ENCODE measurements around the gene ST6GALNAC6. TPM values are rescaled to one million over a fixed set of nuclear protein-coding genes. Genes with fewer than 3 reads are reported as not detected.

The ST6GALNAC6 gene
- polyA plus RNA-seq, 1 donor from 2014 or later: 44.2 TPM

GRCh38 chr9:127946728-127947127 lies 47.3 kb upstream of the ST6GALNAC6 start:
- Histone ChIP-seq H3K9me2 (ENCODE audit: insufficient read depth, low read length) (no peaks in the 10 kb centered on the region), H3K27me3 (ENCODE audit: insufficient read depth, low read depth, low read length) (no peaks in the 10 kb centered on the region), H3K36me3 (ENCODE audit: insufficient read depth, low read length) (no peaks in the 10 kb centered on the region), H2AFZ (ENCODE audit: low read depth, low read length) (no peak overlapping the region), H3F3A (ENCODE audit: insufficient read depth, low read length, poor library complexity, severe bottlenecking) (no peaks in the 10 kb centered on the region), H3K79me2 (replicated peaks; ENCODE audit: insufficient read depth, low read length) (no peaks in the 10 kb centered on the region), H3K4me3 (ENCODE audit: low read length) (no peak overlapping the region), H3K4me2 (ENCODE audit: low read length) (no peak overlapping the region), H3K27ac (ENCODE audit: low read length) (no peak overlapping the region), H4K20me1 (ENCODE audit: insufficient read depth) (no peaks in the 10 kb centered on the region), H3K9me3 (ENCODE audit: low read length) (no peaks in the 10 kb centered on the region), H3K9ac (ENCODE audit: low read length) (no peak overlapping the region)
- no peak for TF ChIP-seq SMC3 (conservative IDR thresholded peaks at IDR 0.05; ENCODE audit: poor library complexity)
- TF ChIP-seq, protein P1, sequence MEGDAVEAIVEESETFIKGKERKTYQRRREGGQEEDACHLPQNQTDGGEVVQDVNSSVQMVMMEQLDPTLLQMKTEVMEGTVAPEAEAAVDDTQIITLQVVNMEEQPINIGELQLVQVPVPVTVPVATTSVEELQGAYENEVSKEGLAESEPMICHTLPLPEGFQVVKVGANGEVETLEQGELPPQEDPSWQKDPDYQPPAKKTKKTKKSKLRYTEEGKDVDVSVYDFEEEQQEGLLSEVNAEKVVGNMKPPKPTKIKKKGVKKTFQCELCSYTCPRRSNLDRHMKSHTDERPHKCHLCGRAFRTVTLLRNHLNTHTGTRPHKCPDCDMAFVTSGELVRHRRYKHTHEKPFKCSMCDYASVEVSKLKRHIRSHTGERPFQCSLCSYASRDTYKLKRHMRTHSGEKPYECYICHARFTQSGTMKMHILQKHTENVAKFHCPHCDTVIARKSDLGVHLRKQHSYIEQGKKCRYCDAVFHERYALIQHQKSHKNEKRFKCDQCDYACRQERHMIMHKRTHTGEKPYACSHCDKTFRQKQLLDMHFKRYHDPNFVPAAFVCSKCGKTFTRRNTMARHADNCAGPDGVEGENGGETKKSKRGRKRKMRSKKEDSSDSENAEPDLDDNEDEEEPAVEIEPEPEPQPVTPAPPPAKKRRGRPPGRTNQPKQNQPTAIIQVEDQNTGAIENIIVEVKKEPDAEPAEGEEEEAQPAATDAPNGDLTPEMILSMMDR (IDR thresholded peaks at IDR 0.05; ENCODE audit: poor library complexity, severe bottlenecking): no peak
- TF ChIP-seq RAD21 (conservative IDR thresholded peaks at IDR 0.05): no peak
- no peak for TF ChIP-seq REST (IDR thresholded peaks at IDR 0.05; ENCODE audit: borderline replicate concordance)
- no peak for TF ChIP-seq EP300 (conservative IDR thresholded peaks at IDR 0.05; ENCODE audit: poor library complexity, severe bottlenecking)
- no peak for TF ChIP-seq TAF1 (IDR thresholded peaks at IDR 0.05; ENCODE audit: low read depth)
- TF ChIP-seq EZH2 (IDR thresholded peaks at IDR 0.05; ENCODE audit: borderline replicate concordance, insufficient read depth, low read length, poor library complexity, severe bottlenecking): no peak
- TF ChIP-seq MXI1 (conservative IDR thresholded peaks at IDR 0.05; ENCODE audit: poor library complexity, severe bottlenecking): no peak
- no peak for TF ChIP-seq POLR2AphosphoS5 (IDR thresholded peaks at IDR 0.05)

- Histone ChIP-seq H4K20me1 (ENCODE audit: insufficient read depth) (no peaks in the 10 kb centered on the region), H3K27ac (ENCODE audit: low read length) (no peak overlapping the region), H3K9me3 (ENCODE audit: low read length) (no peaks in the 10 kb centered on the region), H3K27me3 (ENCODE audit: insufficient read depth, low read depth, low read length) (no peaks in the 10 kb centered on the region), H3K9me2 (ENCODE audit: insufficient read depth, low read length) (no peaks in the 10 kb centered on the region), H3K36me3 (ENCODE audit: insufficient read depth, low read length) (no peaks in the 10 kb centered on the region), H3K4me3 (ENCODE audit: low read length) (no peak overlapping the region), H3F3A (ENCODE audit: insufficient read depth, low read length, poor library complexity, severe bottlenecking) (no peaks in the 10 kb centered on the region), H3K4me2 (ENCODE audit: low read length) (no peak overlapping the region), H3K79me2 (replicated peaks; ENCODE audit: insufficient read depth, low read length) (no peaks in the 10 kb centered on the region), H2AFZ (ENCODE audit: low read depth, low read length) (no peak overlapping the region), H3K9ac (ENCODE audit: low read length) (no peak overlapping the region)
- no peak for TF ChIP-seq TAF1 (IDR thresholded peaks at IDR 0.05; ENCODE audit: low read depth)
- no peak for TF ChIP-seq RAD21 (conservative IDR thresholded peaks at IDR 0.05)
- TF ChIP-seq POLR2AphosphoS5 (IDR thresholded peaks at IDR 0.05): no peak
- no peak for TF ChIP-seq EP300 (conservative IDR thresholded peaks at IDR 0.05; ENCODE audit: poor library complexity, severe bottlenecking)
- no peak for TF ChIP-seq MXI1 (conservative IDR thresholded peaks at IDR 0.05; ENCODE audit: poor library complexity, severe bottlenecking)
- no peak for TF ChIP-seq REST (IDR thresholded peaks at IDR 0.05; ENCODE audit: borderline replicate concordance)
- no peak for TF ChIP-seq EZH2 (IDR thresholded peaks at IDR 0.05; ENCODE audit: borderline replicate concordance, insufficient read depth, low read length, poor library complexity, severe bottlenecking)
- TF ChIP-seq, protein P1 (IDR thresholded peaks at IDR 0.05; ENCODE audit: poor library complexity, severe bottlenecking): no peak
- TF ChIP-seq SMC3 (conservative IDR thresholded peaks at IDR 0.05; ENCODE audit: poor library complexity): no peak
Measured at GRCh38 chr9:127945942-127946341, 46.5 kb upstream of the ST6GALNAC6 start.

Measured in neural cell (in vitro differentiated cells).